Trophoblast cell (in vitro differentiated cells and primary cell): Measurements from ENCODE around the gene HS6ST3.

Experiments used
- DNase-seq, 2 donors: peaks; one replicate each; pipeline ENCODE4 v3.0.0-alpha.2; 2016
- H2AFZ ChIP-seq: 2 replicates; pipeline ENCODE4 v1.6.1; 2013; ENCODE audit warnings: low read length, moderate library complexity, mild to moderate bottlenecking; ENCODE audit not compliant: insufficient read depth, poor library complexity
- H2AK5ac ChIP-seq: 2 replicates; pipeline ENCODE4 v1.6.1; 2013; ENCODE audit warnings: mild to moderate bottlenecking, low read length
- H2BK120ac ChIP-seq: 2 replicates; pipeline ENCODE4 v1.6.1; 2013; ENCODE audit warnings: low read length, mild to moderate bottlenecking, moderate library complexity; ENCODE audit not compliant: insufficient read depth, poor library complexity
- H2BK12ac ChIP-seq: 2 replicates; pipeline ENCODE4 v1.6.1; 2013; ENCODE audit warnings: mild to moderate bottlenecking, low read length, moderate library complexity
- H2BK5ac ChIP-seq: 2 replicates; pipeline ENCODE4 v1.6.1; 2013; ENCODE audit warnings: low read length, low read depth, moderate library complexity, mild to moderate bottlenecking; ENCODE audit not compliant: poor library complexity
- H3K14ac ChIP-seq: 2 replicates; pipeline ENCODE4 v1.6.1; 2013; ENCODE audit warnings: mild to moderate bottlenecking, low read length
- H3K18ac ChIP-seq: 2 replicates; pipeline ENCODE4 v1.6.1; 2013; ENCODE audit warnings: mild to moderate bottlenecking, low read length
- H3K23ac ChIP-seq: 2 replicates; pipeline ENCODE4 v1.6.1; 2013; ENCODE audit warnings: low read length
- H3K27ac ChIP-seq: 2 replicates; pipeline ENCODE4 v1.5.1; 2013; ENCODE audit warnings: low read depth, mild to moderate bottlenecking, inconsistent platforms, low read length, moderate library complexity
- H3K27me3 ChIP-seq: 2 replicates; pipeline ENCODE4 v1.6.1; 2013; ENCODE audit warnings: inconsistent platforms, mild to moderate bottlenecking, low read length, moderate library complexity; ENCODE audit not compliant: insufficient read depth
- H3K36me3 ChIP-seq, 2 experiments: 1 replicate in 1 of 2; 2 replicates in 1 of 2; pipeline ENCODE4 v1.6.1; 2013; ENCODE audit warnings: low read length in 2 of 2, mild to moderate bottlenecking in 2 of 2, moderate library complexity in 1 of 2; ENCODE audit not compliant: insufficient read depth in 2 of 2, control insufficient read depth in 1 of 2
- H3K4ac ChIP-seq: 2 replicates; pipeline ENCODE4 v1.6.1; 2013; ENCODE audit warnings: low read depth, mild to moderate bottlenecking, low read length, moderate library complexity
- H3K4me1 ChIP-seq, 2 experiments: 1 replicate in 1 of 2; 2 replicates in 1 of 2; pipeline ENCODE4 v1.6.1; 2013; ENCODE audit warnings: low read length in 2 of 2, mild to moderate bottlenecking in 2 of 2, moderate library complexity in 1 of 2; ENCODE audit not compliant: insufficient read depth in 2 of 2, control insufficient read depth in 1 of 2
- H3K4me2 ChIP-seq: 2 replicates; pipeline ENCODE4 v1.6.1; 2013; ENCODE audit warnings: inconsistent platforms, mild to moderate bottlenecking, low read length, moderate library complexity
- H3K4me3 ChIP-seq: 2 replicates; pipeline ENCODE4 v1.5.1; 2013; ENCODE audit warnings: mild to moderate bottlenecking, low read depth, low read length, inconsistent platforms
- H3K79me1 ChIP-seq: one replicate; pipeline ENCODE4 v1.6.1; 2013; ENCODE audit warnings: low read length
- H3K79me2 ChIP-seq: 2 replicates; pipeline ENCODE4 v1.6.1; 2013; ENCODE audit warnings: low read length, mild to moderate bottlenecking; ENCODE audit not compliant: control insufficient read depth, insufficient read depth, poor library complexity
- H3K9ac ChIP-seq: 2 replicates; pipeline ENCODE4 v1.6.1; 2013; ENCODE audit warnings: mild to moderate bottlenecking, low read length
- H3K9me3 ChIP-seq: 2 replicates; pipeline ENCODE4 v1.6.1; 2013; ENCODE audit warnings: low read depth, mild to moderate bottlenecking, control low read depth, inconsistent platforms, low read length; ENCODE audit not compliant: insufficient read depth
- H4K12ac ChIP-seq: 2 replicates; pipeline ENCODE4 v1.6.1; 2013; ENCODE audit warnings: low read depth, mild to moderate bottlenecking, low read length, moderate library complexity
- H4K8ac ChIP-seq: 2 replicates; pipeline ENCODE4 v1.6.1; 2013; ENCODE audit warnings: low read depth, mild to moderate bottlenecking, low read length, moderate library complexity
- H4K91ac ChIP-seq: one replicate; pipeline ENCODE4 v1.6.1; 2013; ENCODE audit warnings: low read depth, mild to moderate bottlenecking, low read length, moderate library complexity
- WGBS: extraction: QIAGEN DNeasy Blood & Tissue Kit; methylation state at CpG from one replicate; pipeline ENCODE4 v1.1.7; 2013; ENCODE audit warnings: missing lambda C conversion rate; ENCODE audit not compliant: insufficient read length, insufficient coverage; ENCODE audit errors: extremely low coverage; 5-methylcytosine and 5-hydroxymethylcytosine counted together

The HS6ST3 gene

GRCh38 chr13:96848286-96848685 is 758.4 kb downstream of the HS6ST3 start:
- Histone ChIP-seq H2BK120ac (no peak overlapping the region), H3K36me3 (no peaks in the 10 kb centered on the region), H3K14ac (no peak overlapping the region), H3K9ac (no peak overlapping the region), H3K79me1 (no peaks in the 10 kb centered on the region), H2BK5ac (no peak overlapping the region), H3K4me1 (no peaks in the 10 kb centered on the region), H3K4ac (no peak overlapping the region), H2AK5ac (no peak overlapping the region), H3K27me3 (no peaks in the 10 kb centered on the region), H4K91ac (no peak overlapping the region), H3K79me2 (no peaks in the 10 kb centered on the region), H3K4me2 (no peak overlapping the region), H2BK12ac (no peak overlapping the region), H4K12ac (no peak overlapping the region), H3K18ac (no peak overlapping the region), H4K8ac (no peak overlapping the region), H3K9me3 (no peaks in the 10 kb centered on the region), H3K27ac (no peak overlapping the region), H2AFZ (no peak overlapping the region), H3K4me3 (no peak overlapping the region), H3K23ac (no peak overlapping the region)
- no CpG with 5 or more reads among the region's 6 CpGs for WGBS
- no peak for DNase-seq

- H2AFZ ChIP-seq: no peak overlapping the region
- no peak overlapping the region for H4K8ac ChIP-seq
- H2BK120ac ChIP-seq: no peak overlapping the region
- H2BK12ac ChIP-seq: no peak overlapping the region
- no peak overlapping the region for H4K91ac ChIP-seq
- no peak overlapping the region for H3K14ac ChIP-seq
- no peak overlapping the region for H3K4me2 ChIP-seq
- no peak overlapping the region for H3K23ac ChIP-seq
- peaks cover 2% of the 10 kb centered on the region for H3K9me3 ChIP-seq
- DNase-seq: no peak
- H3K36me3 ChIP-seq: no peaks in the 10 kb centered on the region
- no peak overlapping the region for H2BK5ac ChIP-seq
- no peak overlapping the region for H3K27ac ChIP-seq
- no peaks in the 10 kb centered on the region for H3K79me2 ChIP-seq
- H3K27me3 ChIP-seq: no peaks in the 10 kb centered on the region
- H3K18ac ChIP-seq: no peak overlapping the region
- H3K4ac ChIP-seq: no peak overlapping the region
- WGBS: no CpG with 5 or more reads among the region's 5 CpGs
- H3K79me1 ChIP-seq: no peaks in the 10 kb centered on the region
- no peak overlapping the region for H3K9ac ChIP-seq
- no peak overlapping the region for H2AK5ac ChIP-seq
- no peaks in the 10 kb centered on the region for H3K4me1 ChIP-seq
- no peak overlapping the region for H4K12ac ChIP-seq
- no peak overlapping the region for H3K4me3 ChIP-seq
Measured at GRCh38 chr13:96849091-96849490, 759.2 kb downstream of the HS6ST3 start.

- Histone ChIP-seq H3K79me1 (no peaks in the 10 kb centered on the region), H3K4me2 (no peak overlapping the region), H3K4me3 (no peak overlapping the region), H3K9ac (no peak overlapping the region), H3K23ac (no peak overlapping the region), H3K18ac (no peak overlapping the region), H2BK12ac (no peak overlapping the region), H2BK5ac (no peak overlapping the region), H4K8ac (no peak overlapping the region), H4K12ac (no peak overlapping the region), H3K9me3 (peaks cover 2% of the 10 kb centered on the region), H3K14ac (no peak overlapping the region), H3K27ac (no peak overlapping the region), H3K36me3 (no peaks in the 10 kb centered on the region), H2AFZ (no peak overlapping the region), H3K4me1 (no peaks in the 10 kb centered on the region), H2BK120ac (no peak overlapping the region), H4K91ac (no peak overlapping the region), H3K27me3 (no peaks in the 10 kb centered on the region), H3K4ac (no peak overlapping the region), H2AK5ac (no peak overlapping the region), H3K79me2 (no peaks in the 10 kb centered on the region)
- no CpG with 5 or more reads among the region's 10 CpGs for WGBS
- no peak for DNase-seq
Measured at GRCh38 chr13:96850538-96851145, 760.7 kb downstream of the HS6ST3 start.

DNA sequence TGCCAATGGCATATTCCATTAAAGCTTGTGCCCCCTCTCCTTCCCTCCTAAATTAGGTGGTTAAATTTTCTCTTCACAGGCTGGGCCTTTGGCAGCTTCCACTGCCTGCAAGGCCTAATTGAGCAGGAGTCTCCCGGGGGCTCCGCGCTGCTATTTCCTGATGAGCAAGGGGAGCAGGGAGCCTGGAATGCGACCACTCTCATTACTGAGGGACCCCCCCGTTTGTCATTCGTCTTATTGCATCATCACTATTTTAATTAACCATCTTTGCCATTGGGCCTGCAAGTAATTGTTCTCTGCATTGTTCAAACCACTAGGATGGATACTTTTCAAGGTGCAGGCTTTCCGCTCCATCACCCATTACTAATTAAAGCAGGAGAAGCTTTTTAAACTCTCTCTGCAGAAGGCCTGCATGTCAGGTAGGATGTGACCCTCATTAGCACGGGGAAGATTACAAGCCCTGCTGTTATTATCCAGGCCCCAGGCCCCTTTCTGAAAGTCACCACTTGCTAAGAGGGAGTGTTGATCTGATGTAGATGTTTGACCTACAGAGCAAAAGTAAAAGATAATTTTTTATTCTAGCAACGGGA is 762.0 kb downstream of the HS6ST3 start:
- WGBS: no CpG with 5 or more reads among the region's 9 CpGs
- H3K23ac ChIP-seq: no peak overlapping the region

More for the DNA sequence above, 762.0 kb downstream of the HS6ST3 start:
- H3K27me3 ChIP-seq: no peaks in the 10 kb centered on the region
- no peak overlapping the region for H3K4ac ChIP-seq
- H3K36me3 ChIP-seq: no peaks in the 10 kb centered on the region
- H4K91ac ChIP-seq: no peak overlapping the region
- no peak overlapping the region for H4K8ac ChIP-seq
- H4K12ac ChIP-seq: no peak overlapping the region
- H3K14ac ChIP-seq: no peak overlapping the region
- H3K4me1 ChIP-seq: no peaks in the 10 kb centered on the region
- H3K4me3 ChIP-seq: no peak overlapping the region
- peaks cover 2% of the 10 kb centered on the region for H3K9me3 ChIP-seq
- H2BK12ac ChIP-seq: no peak overlapping the region
- no peak overlapping the region for H2BK5ac ChIP-seq
- no peak overlapping the region for H3K27ac ChIP-seq
- no peak overlapping the region for H3K18ac ChIP-seq
- DNase-seq: no peak
- no peak overlapping the region for H2AFZ ChIP-seq
- H3K9ac ChIP-seq: no peak overlapping the region
- no peaks in the 10 kb centered on the region for H3K79me2 ChIP-seq
- H2BK120ac ChIP-seq: no peak overlapping the region
- no peak overlapping the region for H2AK5ac ChIP-seq
- H3K4me2 ChIP-seq: no peak overlapping the region
- no peaks in the 10 kb centered on the region for H3K79me1 ChIP-seq
